ENCODE measurements around the gene HERPUD1.
"Not testable (repeated sequence)": the region's sequence is repeated elsewhere in the genome, so short reads cannot be mapped to it uniquely, and the experiment has no call there.

HERPUD1 gene

DNA sequence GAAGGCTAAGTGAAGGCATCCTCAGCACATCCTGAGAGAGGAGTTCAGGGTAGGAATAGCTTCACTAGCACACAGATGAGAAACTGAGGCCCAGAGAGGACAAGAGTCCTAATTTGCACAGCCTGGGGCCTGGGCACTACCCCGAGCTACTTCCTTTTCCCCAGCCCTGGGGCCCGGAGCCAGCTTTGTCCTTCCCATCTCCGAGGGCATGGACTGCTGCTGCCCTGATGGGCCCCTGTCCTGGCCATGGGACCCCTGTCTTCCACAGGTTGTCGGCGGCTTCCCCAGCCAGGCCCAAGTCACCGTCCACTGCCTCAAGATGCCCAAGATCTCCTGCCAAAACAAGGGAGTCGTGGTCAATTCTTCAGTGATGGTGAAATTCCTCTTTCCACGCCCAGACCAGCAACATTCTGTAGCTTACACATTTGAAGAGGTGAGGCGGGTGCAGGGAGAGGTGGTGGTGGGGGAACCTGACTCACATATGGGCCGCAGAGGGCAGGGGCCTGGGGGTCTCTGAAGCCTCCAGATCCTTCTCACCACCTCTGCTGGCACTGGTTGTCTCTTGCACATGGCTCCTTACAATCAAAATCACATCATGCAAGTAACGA lies 46.0 kb downstream of the HERPUD1 start:
- no peak for DNase-seq

DNA sequence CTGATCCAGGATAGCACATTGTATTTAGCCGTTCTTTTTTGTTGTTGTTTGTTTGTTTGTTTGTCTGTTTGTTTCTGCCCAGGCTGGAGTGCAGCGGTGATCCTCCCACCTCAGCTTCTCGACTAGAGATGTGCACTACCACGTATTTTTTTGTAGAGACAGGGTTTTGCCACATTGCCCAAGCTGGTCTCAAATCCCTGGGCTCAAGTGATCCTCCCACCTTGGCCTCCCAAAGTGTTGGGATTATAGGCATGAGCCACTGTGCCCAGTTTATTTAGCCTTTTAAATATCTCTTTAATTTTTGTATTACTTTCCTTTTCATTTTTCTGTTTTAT lies 48.2 kb downstream of the HERPUD1 start:
- DNase-seq: no peak

DNA sequence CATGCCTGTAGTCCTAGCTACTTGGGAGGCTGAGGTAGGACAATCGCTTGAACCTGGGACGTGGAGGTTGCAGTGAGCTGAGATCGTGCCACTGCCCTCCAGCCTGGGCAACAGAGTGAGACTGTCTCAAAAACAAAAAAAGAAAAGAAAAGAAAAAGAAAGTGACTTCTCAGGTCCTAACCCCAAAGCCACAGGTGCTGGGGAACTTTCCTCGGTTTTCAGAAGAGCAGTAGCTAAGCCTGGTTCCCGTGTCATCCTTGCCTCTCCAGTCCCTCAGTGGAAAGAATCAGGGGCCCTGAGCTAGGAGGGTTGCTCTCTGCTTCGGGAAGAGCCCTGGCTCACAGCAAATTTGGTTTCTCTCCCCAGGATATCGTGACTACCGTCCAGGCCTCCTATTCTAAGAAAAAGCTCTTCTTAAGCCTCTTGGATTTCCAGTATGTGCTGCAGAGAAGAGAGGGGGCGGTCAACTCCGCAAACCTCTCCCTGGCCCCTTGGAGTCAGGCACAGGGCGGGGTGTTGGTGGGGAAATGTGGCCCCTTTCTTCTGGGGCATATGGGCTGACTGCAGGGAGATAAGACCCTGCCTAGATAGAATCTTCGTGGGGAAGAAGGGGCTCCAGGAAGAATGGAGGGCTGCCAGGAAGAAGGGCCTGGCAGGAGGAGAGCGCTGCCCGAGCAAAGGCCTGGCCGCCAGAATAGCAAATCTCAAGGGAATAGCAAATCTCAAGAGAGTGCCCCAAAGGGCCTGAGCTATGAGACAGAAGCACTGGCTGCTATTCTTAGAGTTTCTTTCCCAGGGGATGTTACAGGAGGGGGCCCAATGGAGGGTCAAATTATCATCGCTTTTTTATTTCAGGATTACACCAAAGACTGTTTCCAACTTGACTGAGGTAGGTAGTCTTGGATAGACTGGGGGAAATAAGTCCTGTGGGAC lies 49.1 kb downstream of the HERPUD1 start:
- DNase-seq: no peak

- DNase-seq: no peak
Observed at GRCh38 chr16:56981729-56982271, 49.9 kb downstream of the HERPUD1 start.

DNA sequence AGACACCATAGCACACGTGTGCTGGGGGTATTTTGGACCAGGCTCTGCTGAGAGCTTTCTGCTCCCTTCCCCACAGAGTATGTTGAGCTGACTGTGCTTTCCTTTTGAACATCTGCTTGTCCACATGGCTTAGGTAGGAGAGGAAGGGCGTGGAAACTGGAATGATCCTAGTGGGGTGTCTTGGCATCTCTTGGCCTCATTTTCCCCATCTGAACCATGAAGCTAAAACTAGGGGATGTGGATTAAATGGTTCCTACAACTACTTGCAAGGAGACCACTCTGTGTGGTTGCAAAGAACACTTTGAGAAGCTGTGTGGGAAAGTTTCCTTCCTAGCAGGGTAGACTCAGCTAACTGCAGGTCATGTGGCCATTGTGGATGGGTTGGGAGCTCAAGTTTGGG lies 50.8 kb downstream of the HERPUD1 start:
- DNase-seq: no peak

GRCh38 chr16:56983211-56983751 lies 51.3 kb downstream of the HERPUD1 start:
- DNase-seq: no peak

DNA sequence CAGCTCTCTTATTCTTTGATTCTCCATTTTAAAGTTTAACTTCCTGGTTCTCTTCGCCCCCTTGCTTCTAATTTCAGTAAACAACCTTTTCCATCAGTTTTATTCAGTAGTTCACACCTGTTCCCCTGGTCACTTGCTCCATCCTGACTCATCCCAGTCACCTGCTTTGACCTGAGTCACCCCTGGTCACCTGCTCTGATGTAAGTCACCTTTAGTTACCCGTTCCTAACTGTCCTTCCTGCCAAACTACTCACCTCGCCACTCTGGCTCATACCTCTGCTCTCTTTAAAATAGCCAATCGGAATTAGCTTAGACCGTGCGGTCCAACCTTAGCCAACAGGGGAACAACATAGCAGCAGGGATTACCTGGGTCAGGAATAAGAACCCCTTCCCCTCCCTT lies 52.7 kb downstream of the HERPUD1 start:
- no peak for DNase-seq

DNA sequence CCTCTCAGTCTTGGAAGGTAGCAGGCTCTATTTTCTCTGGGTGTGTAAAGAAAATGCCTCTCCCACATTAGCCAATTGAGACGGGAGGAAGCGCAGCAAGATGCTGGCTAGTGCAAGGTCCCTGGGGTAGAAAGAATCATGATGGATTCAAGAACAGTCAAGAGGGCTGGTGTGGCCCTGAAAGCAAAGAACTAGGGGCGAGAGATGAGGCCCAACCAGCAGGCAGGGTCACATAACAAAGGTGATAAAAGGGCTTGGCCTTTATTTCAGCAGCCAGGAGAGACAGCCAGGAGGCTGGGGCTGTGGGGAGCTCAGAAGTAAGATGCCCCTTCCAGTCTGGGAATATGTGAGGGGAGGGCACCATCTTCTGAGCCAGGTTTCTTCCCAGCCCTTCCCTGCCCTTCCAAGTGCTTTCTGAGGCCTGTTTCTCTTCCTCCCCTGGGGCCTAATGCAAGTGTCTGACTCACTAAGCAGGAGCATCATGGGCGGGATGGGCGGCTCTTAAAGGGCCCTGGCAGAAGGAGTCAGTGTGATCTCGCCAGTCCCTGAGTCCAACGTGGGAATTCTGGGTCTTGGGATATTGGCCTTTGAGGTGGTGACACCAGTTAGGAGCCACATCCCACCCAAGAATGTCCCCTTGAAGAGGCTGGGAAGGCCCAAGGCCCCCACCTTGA lies 53.5 kb downstream of the HERPUD1 start:
- DNase-seq: peak in 1 of 56 donors; percentile 3

- no peak for DNase-seq
Observed at GRCh38 chr16:56985962-56986360, 54.0 kb downstream of the HERPUD1 start.

DNA sequence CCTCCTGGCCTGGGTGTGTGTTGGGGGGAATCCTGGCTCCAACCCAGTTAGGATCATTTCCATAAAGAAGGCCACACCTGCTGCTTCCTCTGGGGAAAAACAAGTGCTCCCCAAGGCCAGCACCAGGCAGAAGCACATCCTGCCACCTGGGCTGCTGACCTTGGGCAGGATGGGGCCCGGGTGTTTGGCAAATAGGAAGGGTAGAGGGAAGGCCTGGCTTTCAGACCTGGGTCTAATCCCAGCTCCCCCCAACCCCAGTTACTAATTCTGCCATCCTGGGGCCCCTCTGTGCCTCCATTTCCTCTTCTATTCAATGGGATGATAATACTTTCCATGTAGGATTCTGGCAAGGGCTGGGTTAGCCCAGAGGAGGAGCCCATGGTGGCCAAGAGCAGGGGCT lies 54.4 kb downstream of the HERPUD1 start:
- DNase-seq: no peak

DNA sequence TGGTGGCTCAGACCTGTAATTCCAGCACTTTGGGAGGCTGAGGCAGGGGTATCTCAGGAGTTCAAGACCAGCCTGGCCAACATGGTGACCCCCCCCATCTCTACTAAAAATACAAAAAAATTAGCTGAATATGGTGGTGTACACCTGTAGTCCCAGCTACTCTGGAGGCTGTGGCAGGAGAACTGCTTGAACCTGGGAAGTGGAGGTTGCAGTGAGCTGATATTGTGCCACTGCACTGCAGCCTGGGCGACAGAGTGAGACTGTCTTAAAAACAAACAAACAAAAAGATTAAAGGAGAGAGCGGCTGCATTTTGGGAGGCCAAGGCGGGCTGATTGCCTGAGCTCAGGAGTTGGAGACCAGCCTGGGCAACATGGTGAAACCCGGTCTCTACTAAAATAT lies 55.0 kb downstream of the HERPUD1 start:
- not testable (repeated sequence) for DNase-seq

GRCh38 chr16:56987692-56988091 lies 55.8 kb downstream of the HERPUD1 start:
- DNase-seq: no peak

GRCh38 chr16:56988161-56988947 lies 56.4 kb downstream of the HERPUD1 start:
- peak in 1 of 56 donors; percentile 8 for DNase-seq

DNA sequence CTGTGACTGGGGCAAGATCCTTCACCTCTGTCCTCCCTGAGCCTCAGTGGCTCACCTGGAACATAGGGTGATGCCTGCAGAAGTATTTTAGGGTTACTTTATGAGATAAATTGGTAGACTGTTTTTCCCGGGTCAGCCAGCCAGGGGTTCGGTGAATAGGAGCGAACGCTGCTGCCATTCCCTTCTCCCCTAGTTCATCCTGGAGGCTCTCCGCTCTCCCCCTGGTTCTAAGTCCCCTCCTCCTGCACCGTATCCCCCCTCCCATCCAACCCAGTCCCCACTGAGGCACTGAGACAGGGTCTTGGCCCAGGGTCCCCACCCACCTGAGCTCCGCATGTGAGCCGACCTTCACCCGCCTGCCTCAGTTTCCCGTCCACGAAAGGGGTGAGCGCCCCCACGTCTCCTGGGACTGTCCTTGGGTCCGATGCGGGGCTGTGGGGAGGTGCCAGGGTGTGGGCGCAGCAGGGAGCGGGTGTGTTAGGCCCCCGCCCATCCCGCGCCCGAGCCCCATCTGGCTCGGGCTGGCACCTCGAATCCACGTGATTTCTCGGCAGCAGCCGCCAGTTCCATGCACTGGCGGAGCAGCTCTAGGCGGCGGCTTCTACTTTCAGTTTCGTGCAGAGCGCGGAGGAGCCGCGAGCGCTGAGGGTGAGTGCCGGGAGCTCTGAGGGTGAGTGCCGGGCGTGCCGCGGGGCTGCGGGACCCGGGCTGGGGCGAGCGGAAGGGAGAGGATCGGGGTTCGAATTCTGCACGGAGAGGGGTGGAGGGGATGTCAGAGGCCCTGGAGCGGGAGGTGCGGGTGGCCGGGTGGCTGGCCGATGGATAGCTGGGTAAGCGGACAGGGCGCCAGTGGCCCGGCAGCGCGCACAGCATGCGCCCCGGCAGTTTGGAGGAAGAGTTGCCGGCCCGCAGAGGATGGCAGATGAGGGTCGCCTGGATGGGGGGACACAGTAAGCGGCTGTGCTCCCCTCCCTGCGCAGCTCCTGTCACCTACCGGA lies 57.3 kb downstream of the HERPUD1 start, which contains the start of gene NLRC5:
NLRC5 (plus strand) TSS at position 610 of the 998 bp plus-strand sequence. CDS start 31,156 bp downstream, outside the sequence.
- DNase-seq: peak in 52 of 56 donors; percentile 18 to 83 (median 62)

- DNase-seq: no peak
Observed at GRCh38 chr16:56989988-56990387, 58.0 kb downstream of the HERPUD1 start.

DNA sequence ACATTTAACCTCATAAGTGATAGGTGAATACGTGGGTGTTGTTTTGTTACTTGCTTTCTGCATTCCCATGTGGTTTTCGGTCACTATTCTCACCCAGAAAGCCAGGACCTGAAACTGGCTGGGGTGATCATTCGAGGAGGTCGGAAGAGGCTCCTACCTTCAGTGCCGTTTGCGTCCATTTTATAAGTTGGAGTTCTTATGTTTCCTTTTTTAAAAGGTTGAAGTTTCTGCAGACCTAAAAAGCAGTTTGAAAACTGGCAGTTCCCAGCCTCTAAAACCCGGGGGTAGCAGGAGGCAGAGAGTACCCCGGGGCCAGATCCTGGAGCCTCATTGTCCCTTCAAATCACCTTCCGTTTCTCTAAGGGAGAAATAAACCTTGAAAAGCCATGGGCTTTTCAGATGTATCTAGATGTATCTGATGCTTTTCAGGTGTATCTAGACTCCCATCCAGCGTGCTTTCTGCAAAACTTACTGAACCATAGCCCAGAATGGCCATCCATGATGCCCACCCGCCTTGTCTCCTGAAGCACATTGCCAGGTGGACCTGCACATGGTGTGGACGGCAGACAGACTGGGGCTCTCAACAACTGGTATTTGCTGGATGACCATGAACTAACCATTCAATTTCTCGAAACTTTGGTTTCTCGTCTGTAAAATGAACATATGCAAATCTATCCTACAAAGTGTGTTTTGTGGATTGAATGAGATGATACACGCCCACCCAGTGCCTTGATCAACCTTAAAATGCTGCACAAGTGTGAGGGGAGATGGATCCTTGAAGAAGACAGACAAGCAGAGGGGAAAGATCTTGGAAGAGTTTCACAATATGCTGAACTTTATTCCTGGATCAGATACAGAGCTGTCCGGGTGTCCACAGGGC lies 58.7 kb downstream of the HERPUD1 start:
- no peak for DNase-seq

DNA sequence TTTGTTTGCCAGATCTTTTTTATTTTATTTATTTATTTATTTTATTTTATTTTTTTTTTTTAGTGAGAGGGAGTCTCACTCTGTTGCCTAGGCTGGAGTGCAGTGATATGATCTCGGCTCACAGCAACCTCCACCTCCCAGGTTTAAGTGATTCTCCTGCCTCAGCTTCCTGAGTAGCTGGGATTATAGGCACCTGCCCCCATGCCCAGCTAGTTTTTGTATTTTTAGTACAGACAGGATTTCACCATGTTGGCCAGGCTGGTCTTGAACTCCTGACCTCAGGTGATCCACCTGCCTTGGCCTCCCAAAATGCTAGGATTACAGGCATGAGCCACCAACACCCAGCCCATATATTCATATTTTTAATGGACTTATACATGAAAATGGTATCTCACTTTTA lies 60.5 kb downstream of the HERPUD1 start:
- not testable (repeated sequence) for DNase-seq

GRCh38 chr16:56993204-56993603 lies 61.3 kb downstream of the HERPUD1 start:
- DNase-seq: no peak
